ENCODE measurements around the gene NNMT.

Gene NNMT

DNA sequence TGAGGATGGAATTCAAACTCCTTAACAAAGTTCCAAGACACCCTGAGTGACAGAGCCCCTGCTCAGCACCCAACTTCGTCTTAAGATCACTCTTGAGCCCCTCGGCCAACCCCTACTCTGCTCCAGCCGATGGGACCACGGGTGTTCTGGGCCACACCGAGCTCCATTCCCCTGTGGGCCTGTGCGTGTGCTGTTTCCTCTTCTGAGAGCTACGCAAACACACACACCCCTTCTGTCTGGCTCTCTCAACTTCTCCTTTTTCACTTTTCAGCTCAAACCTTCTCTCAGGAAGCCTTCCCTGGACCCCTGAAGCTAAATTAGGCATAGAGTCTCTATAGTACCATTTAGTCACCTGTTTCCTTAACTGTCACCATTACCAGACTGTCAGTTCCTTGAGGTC, 37.5 kb upstream of the NNMT start:
- no peak overlapping the region for H3K9ac ChIP-seq (ENCODE audit: low read length)
- TF ChIP-seq EZH2 (IDR thresholded peaks at IDR 0.05; ENCODE audit: borderline replicate concordance, low read length) = no peak
- TF ChIP-seq, protein P1, sequence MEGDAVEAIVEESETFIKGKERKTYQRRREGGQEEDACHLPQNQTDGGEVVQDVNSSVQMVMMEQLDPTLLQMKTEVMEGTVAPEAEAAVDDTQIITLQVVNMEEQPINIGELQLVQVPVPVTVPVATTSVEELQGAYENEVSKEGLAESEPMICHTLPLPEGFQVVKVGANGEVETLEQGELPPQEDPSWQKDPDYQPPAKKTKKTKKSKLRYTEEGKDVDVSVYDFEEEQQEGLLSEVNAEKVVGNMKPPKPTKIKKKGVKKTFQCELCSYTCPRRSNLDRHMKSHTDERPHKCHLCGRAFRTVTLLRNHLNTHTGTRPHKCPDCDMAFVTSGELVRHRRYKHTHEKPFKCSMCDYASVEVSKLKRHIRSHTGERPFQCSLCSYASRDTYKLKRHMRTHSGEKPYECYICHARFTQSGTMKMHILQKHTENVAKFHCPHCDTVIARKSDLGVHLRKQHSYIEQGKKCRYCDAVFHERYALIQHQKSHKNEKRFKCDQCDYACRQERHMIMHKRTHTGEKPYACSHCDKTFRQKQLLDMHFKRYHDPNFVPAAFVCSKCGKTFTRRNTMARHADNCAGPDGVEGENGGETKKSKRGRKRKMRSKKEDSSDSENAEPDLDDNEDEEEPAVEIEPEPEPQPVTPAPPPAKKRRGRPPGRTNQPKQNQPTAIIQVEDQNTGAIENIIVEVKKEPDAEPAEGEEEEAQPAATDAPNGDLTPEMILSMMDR (IDR thresholded peaks at IDR 0.05; ENCODE audit: low read length) = no peak
- H4K20me1 ChIP-seq (ENCODE audit: insufficient read depth, low read length) = no peaks in the 10 kb centered on the region
- H3K4me3 ChIP-seq (ENCODE audit: low read depth, low read length, poor library complexity, severe bottlenecking) = no peak overlapping the region
- H2AFZ ChIP-seq (ENCODE audit: low read length) = no peak overlapping the region
- H3K79me2 ChIP-seq (ENCODE audit: insufficient read depth, low read length) = no peaks in the 10 kb centered on the region
- no peaks in the 10 kb centered on the region for H3F3A ChIP-seq (ENCODE audit: insufficient read depth, low read length)
- peaks cover 10% of the 10 kb centered on the region for H3K4me1 ChIP-seq (ENCODE audit: insufficient read depth, low read length, severe bottlenecking)
- no peaks in the 10 kb centered on the region for H3K27me3 ChIP-seq (ENCODE audit: insufficient read depth, low read length)
- no peaks in the 10 kb centered on the region for H3K9me2 ChIP-seq (ENCODE audit: low read depth, low read length)
- H3K36me3 ChIP-seq (ENCODE audit: insufficient read depth, low read length) = no peaks in the 10 kb centered on the region
- H3K4me2 ChIP-seq (ENCODE audit: low read length) = no peak overlapping the region
- no peaks in the 10 kb centered on the region for H3K9me3 ChIP-seq (ENCODE audit: low read length)
- H3K27ac ChIP-seq (ENCODE audit: low read depth, low read length, poor library complexity, severe bottlenecking) = no peak overlapping the region

DNA sequence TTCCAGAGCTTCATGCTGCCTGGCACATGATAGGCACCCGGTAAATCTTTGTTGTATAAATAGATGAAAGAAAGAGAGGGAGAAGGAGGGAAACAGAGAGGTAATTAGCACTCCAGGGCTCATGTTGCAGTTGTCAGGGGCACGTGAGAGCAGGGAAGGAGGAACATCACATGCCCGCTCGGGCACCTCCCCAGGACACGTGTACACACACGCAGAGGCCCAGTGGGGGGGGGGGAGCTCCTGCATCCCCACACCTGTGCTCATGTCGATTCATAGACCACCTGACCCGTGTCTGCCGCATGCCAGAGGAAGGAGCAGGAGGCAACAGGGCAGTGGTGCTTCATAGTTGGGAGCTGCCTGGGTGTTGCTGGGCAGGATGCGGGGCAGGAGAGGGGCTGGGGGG, 37.1 kb upstream of the NNMT start:
- Histone ChIP-seq H3K4me3 (ENCODE audit: low read depth, low read length, poor library complexity, severe bottlenecking) (no peak overlapping the region), H3K79me2 (ENCODE audit: insufficient read depth, low read length) (no peaks in the 10 kb centered on the region), H3K4me2 (ENCODE audit: low read length) (no peak overlapping the region), H3K27me3 (ENCODE audit: insufficient read depth, low read length) (no peaks in the 10 kb centered on the region), H3K9ac (ENCODE audit: low read length) (no peak overlapping the region), H3K36me3 (ENCODE audit: insufficient read depth, low read length) (no peaks in the 10 kb centered on the region), H3K9me3 (ENCODE audit: low read length) (no peaks in the 10 kb centered on the region), H3K4me1 (ENCODE audit: insufficient read depth, low read length, severe bottlenecking) (peaks cover 10% of the 10 kb centered on the region), H2AFZ (ENCODE audit: low read length) (no peak overlapping the region), H3F3A (ENCODE audit: insufficient read depth, low read length) (no peaks in the 10 kb centered on the region), H3K27ac (ENCODE audit: low read depth, low read length, poor library complexity, severe bottlenecking) (no peak overlapping the region), H3K9me2 (ENCODE audit: low read depth, low read length) (no peaks in the 10 kb centered on the region), H4K20me1 (ENCODE audit: insufficient read depth, low read length) (no peaks in the 10 kb centered on the region)
- TF ChIP-seq EZH2 (IDR thresholded peaks at IDR 0.05; ENCODE audit: borderline replicate concordance, low read length) = no peak
- TF ChIP-seq, protein P1 (IDR thresholded peaks at IDR 0.05; ENCODE audit: low read length) = no peak

DNA sequence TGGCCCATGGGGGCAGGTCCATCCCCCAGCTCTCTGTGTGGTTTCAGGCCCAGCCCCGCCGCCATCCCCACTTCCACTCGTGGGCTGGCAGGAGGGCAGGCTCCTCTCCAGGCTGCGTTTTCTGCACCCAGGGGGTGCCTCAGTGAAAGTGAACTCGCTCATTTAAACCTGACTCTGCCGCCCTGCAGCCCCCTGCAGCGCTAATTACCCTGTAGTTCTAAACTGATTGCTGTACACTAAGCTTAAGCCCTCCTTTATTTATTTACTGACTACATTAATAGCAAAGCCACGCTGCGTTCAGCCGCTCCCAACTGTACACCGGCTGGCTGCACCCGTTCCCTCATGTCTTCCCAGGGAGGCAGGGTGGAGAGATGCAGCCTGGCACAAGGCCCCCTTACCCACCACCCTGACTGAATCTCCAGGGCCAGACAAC, 36.6 kb upstream of the NNMT start:
- no peaks in the 10 kb centered on the region for H3F3A ChIP-seq (ENCODE audit: insufficient read depth, low read length)
- H3K27me3 ChIP-seq (ENCODE audit: insufficient read depth, low read length) = no peaks in the 10 kb centered on the region
- no peak overlapping the region for H3K27ac ChIP-seq (ENCODE audit: low read depth, low read length, poor library complexity, severe bottlenecking)
- H3K9me3 ChIP-seq (ENCODE audit: low read length) = no peaks in the 10 kb centered on the region
- H2AFZ ChIP-seq (ENCODE audit: low read length) = no peak overlapping the region
- H3K9me2 ChIP-seq (ENCODE audit: low read depth, low read length) = no peaks in the 10 kb centered on the region
- H3K4me2 ChIP-seq (ENCODE audit: low read length) = no peak overlapping the region
- H3K4me3 ChIP-seq (ENCODE audit: low read depth, low read length, poor library complexity, severe bottlenecking) = no peak overlapping the region
- no peak overlapping the region for H3K9ac ChIP-seq (ENCODE audit: low read length)
- H3K4me1 ChIP-seq (ENCODE audit: insufficient read depth, low read length, severe bottlenecking) = peaks cover 10% of the 10 kb centered on the region
- H3K79me2 ChIP-seq (ENCODE audit: insufficient read depth, low read length) = no peaks in the 10 kb centered on the region
- no peak for TF ChIP-seq EZH2 (IDR thresholded peaks at IDR 0.05; ENCODE audit: borderline replicate concordance, low read length)
- TF ChIP-seq, protein P1 (IDR thresholded peaks at IDR 0.05; ENCODE audit: low read length) = no peak
- H3K36me3 ChIP-seq (ENCODE audit: insufficient read depth, low read length) = no peaks in the 10 kb centered on the region
- no peaks in the 10 kb centered on the region for H4K20me1 ChIP-seq (ENCODE audit: insufficient read depth, low read length)
